NCI-H128 (cell line): Measurements from ENCODE around the gene ISM1.
"Not testable (repeated sequence)": the region's sequence is repeated elsewhere in the genome, so short reads cannot be mapped to it uniquely, and the experiment has no call there.

ENCODE experiments used
- DNase-seq: peaks from one replicate; lab custom pipeline; 2025; ENCODE audit not compliant: unreplicated experiment; lab: John Stamatoyannopoulos, UW

The ISM1 gene

GRCh38 chr20:13221313-13221672, 219 bp downstream of the ISM1 start:
- DNase-seq = no peak

- DNase-seq = no peak
These were observed 722 bp downstream of the ISM1 start for GRCh38 chr20:13221673-13222318.

GRCh38 chr20:13222319-13222716, 1.2 kb downstream of the ISM1 start:
- DNase-seq = no peak

- no peak for DNase-seq
These were observed 2.9 kb downstream of the ISM1 start for GRCh38 chr20:13223736-13224520.

GRCh38 chr20:13226367-13226766, 5.3 kb downstream of the ISM1 start:
- no peak for DNase-seq

- no peak for DNase-seq
These were observed 7.7 kb downstream of the ISM1 start for GRCh38 chr20:13228771-13229170.

GRCh38 chr20:13229538-13229937, 8.5 kb downstream of the ISM1 start:
- DNase-seq = no peak

- no peak for DNase-seq
These were observed 10.1 kb downstream of the ISM1 start for GRCh38 chr20:13231031-13231752.

GRCh38 chr20:13232999-13233398, 11.9 kb downstream of the ISM1 start:
- DNase-seq = no peak

GRCh38 chr20:13234961-13235360, 13.9 kb downstream of the ISM1 start:
- no peak for DNase-seq

- DNase-seq = not testable (repeated sequence)
These were observed 15.3 kb downstream of the ISM1 start for GRCh38 chr20:13236360-13236759.

GRCh38 chr20:13236990-13237720, 16.1 kb downstream of the ISM1 start:
- no peak for DNase-seq

GRCh38 chr20:13238001-13238653, 17.1 kb downstream of the ISM1 start:
- DNase-seq = no peak

GRCh38 chr20:13243826-13244376, 22.8 kb downstream of the ISM1 start:
- DNase-seq = no peak

- no peak for DNase-seq
These were observed 24.2 kb downstream of the ISM1 start for GRCh38 chr20:13245250-13245723.

GRCh38 chr20:13249118-13249797, 28.2 kb downstream of the ISM1 start:
- DNase-seq = no peak

GRCh38 chr20:13249798-13250170, 28.7 kb downstream of the ISM1 start:
- DNase-seq = no peak

- no peak for DNase-seq
These were observed 29.2 kb downstream of the ISM1 start for GRCh38 chr20:13250251-13250650.

- no peak for DNase-seq
These were observed 30.2 kb downstream of the ISM1 start for GRCh38 chr20:13251106-13251903.
